GM21367 (cell line): Measurements from ENCODE around the gene GLG1.
A peak's percentile ranks its signal among the peaks of the same experiment; 100 is the strongest.
"Not testable (repeated sequence)": the region's sequence is repeated elsewhere in the genome, so short reads cannot be mapped to it uniquely, and the experiment has no call there.

ENCODE experiments used
- ATAC-seq: cut with Tn5 transposase; IDR thresholded peaks from one replicate; pipeline ENCODE4 v1.9.1; 2021; ENCODE audit not compliant: unreplicated experiment

GLG1 gene

DNA sequence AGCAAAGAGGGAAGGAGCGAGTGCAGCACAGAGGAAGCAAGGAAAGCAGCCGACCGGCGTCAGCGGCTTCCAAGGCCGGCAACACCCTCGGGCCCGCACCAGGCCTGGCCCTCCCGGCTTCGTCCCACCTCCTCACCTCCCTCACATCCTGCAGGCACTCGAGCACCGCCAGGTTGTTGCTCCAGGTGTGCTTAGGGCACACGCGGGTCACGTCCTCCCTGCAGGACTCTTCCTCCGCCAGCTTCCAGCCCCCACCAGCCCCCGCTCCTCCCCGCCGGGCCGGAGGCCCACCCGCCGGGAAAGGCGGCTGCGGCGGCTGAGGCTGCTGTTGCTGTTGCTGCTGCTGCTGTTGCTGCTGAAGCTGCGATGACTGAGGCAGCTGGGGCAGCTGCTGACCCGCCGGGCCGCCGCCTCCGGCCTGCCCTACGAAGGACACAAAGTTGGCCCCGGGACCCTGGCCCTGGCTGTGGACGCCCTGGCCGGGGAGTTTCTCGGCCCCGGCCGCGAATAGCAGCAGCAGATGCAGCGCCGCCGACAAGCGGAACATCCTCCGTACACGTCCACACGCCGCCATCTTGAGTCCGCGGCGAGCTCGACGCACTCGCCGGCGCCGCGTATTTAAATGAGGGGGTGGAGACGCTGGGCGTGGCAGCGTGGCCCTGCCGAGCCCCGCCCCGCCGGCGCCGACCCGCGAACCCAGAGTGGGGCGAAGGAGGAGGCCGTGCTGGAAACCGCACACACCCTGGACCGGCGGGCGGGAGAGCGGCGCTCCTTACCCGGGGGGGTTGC is at the start of gene GLG1:
Gene GLG1, minus strand, starts transcription at position 594 of the 789 bp plus-strand sequence. Its CDS starts 20 bp downstream, at position 574.
- peak; percentile 93 for ATAC-seq

DNA sequence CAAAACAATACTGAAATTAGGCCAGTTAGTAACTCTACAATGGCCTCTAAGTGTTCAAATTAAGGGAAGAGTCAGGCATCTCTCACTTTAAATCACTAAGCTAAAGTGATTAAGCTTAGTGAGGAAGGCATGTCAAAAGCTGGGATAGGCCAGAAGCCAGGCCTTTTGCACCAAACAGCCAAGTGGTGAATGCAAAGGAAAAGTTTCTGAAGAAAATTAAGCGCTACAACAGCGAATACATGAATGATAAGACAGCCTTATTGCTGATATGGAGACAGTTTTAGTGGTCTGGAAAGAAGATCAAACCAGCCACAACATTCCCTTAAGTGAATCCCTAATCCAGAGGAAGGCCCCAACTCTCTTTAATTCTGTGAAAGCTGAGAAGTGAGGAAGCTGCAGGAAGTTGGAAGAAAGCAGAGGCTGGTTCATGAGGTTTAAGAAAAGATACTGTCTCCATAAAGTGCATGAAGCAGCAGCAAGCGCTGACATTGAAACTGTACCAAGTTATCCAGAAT is 47.7 kb upstream of the GLG1 start:
- no peak for ATAC-seq

DNA sequence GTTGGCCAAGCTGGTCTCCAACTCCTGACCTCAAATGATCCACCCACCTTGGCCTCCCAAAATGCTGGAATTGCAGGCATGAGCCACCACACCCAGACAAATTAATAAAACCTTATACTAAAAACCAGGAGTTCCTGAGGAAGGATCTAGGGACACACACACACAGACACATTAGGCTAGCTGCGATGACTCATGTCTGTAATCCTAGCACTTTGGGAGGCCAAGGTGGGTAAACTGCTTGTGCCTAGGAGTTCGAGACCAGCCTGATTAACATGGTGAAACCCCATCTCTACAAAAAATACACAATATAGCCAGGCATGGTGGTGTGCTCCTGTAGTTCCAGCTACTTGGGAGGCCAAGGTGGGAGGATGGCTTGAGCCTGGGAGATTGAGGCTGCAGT is 46.0 kb upstream of the GLG1 start:
- ATAC-seq, result not testable (repeated sequence)

DNA sequence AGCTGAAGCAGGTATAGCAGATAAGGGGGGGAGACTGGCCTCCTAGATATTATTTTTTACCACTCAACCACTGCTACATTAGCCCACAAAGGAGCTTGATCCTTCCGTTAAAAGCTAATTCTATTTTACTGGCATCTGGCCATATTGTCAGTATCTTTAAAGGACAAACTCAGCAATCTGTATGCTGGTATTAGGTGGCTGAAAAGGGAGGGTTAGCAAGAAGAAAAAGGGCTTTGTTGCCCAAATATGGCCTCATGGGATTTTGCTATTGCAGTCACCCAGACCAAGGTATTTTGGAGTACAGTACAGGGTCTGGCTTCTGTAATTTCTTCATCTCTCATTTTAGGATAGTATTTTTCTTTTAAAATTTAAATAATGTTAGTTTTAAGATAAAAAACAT is 45.3 kb upstream of the GLG1 start:
- ATAC-seq, result no peak

DNA sequence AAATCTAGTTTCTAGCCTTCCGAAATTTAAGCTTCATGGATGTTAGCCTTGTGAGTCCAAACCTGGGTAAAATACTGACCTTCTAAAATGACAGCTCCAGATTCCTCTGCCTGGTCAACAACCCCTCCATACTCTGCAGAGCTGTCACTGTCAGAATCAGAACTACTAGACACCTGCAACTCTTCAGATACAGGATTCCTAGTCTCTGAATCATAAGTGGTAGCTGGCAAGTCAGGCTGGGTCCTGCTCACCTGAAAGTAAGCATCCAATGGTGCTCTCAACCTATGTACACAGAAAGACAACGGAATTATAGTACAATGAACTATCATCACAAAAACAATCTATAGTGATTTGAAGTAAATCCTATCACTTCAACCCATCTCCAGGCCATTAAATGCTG is 44.9 kb upstream of the GLG1 start:
- no peak for ATAC-seq

DNA sequence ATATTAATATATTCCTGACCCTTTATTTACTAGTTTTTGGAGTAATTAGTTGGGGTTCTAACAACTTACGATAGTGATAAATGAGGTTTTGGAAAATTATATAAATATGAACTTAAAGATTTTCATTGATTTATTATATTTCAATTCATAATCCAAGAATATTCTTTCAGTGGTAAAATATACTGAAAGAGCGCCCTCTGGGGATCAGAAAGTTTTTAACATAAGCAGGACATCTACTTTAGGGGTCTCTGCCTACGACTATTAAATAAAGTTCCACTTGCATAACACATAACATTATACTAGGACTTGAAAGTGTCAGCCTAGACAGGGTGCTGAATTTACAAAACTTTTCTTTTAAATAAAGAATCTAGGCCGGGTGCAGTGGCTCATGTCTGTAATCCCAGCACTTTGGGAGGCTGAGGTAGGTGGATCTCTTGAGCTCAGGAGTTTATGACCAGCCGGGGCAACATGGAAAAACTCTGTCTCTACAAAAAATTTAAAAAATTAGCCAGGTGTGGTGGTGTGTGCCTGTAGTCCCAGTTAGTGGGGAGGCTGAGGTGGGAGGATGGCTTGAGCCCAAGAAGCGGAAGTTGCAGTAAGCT is 44.2 kb upstream of the GLG1 start:
- ATAC-seq, result no peak

DNA sequence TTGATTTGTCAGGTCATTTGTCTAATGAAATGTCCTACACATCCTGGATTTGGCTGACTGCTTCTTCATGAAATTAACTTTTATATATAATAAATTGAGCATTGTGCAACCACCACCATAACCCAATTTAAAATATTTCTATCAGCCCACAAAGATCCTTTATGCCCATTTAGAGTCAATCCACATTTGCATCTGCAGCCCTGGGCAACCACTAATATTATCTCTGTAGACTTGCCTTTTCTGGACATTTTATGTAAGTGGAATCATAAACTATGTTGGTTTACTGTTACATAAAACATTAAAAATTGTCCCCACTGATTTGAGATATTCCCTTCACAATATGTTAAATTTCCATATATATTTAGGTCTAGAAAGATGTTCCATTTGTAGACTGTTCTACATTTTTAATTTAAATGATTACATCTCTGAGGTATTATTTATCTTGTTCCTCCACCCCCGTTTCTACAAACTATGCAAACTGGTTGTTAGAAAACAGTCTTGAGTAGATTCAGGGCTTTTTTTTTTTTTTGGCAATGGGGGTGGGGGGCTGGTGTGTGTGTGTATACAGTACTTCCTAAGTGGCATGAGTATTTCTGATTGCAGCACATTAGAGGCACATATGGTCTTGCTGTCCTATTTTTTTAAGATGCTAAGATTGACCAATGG is 43.1 kb upstream of the GLG1 start:
- ATAC-seq, result no peak

DNA sequence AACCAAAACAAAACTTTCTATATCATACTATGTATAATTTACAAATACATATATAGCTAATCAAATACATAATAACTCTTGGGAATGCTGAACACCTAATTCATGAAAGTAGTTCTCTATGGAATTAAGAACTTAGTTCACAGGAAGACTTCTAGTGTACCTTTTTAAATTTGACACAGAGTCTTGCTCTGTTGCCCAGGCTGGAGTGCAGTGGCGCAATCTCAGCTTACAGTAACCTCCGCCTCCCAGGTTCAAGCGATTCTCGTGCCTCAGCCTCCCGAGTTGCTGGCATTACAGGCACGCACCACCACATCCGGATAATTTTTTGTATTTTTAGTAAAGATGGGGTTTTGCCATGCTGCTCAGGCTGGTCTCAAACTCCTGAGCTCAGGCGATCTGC is 35.1 kb upstream of the GLG1 start:
- no peak for ATAC-seq

DNA sequence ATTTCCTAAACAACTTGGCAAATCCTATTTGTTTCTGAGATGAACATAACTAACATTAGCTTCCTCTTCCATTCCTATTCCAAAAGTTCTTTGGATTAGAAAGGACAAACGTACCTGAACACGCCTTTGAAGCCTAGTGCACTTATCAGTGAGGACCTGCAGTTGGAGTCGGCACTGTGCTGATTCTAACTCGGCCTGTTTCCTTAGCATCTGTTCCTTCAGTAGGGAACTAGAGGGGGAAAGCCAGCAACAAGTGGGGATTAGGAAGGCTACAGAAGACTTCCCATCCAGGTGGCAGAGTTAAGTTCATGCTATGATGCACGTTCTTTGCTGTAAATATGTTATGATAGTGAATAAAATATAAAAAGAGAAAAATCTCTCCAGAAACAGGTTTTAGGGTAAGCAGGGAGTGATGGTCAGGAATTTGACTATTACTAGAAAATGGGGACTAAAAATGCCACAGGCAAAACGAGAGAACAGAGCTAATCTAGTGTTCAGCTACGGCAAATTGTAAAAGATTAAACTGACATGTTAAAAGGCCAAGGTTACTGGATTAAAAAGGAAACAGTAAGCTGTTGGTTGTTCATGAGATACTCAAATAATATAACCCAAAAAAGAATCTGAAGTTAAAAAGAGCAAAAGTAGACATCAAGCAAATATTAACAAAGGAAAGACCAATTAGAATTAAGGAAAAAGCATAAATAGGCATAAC is 31.0 kb upstream of the GLG1 start:
- no peak for ATAC-seq

DNA sequence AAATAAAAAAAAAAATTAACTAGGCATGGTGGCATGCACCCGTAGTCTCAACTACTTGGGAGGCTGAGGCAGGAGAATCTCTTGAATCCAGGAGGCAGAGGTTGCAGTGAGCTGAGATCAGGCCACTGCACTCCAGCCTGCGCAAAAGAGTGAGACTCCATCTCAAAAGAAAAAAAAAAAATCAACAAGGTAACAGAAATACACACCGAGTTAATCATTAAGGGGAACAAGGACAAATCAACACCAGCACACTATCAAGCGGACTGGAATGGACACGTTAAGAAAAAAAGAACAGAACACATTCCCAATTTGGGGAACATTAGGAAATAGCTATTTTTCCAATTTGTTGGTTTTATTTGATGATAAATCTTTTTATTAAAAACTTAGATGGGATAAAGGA is 28.4 kb upstream of the GLG1 start:
- no peak for ATAC-seq

DNA sequence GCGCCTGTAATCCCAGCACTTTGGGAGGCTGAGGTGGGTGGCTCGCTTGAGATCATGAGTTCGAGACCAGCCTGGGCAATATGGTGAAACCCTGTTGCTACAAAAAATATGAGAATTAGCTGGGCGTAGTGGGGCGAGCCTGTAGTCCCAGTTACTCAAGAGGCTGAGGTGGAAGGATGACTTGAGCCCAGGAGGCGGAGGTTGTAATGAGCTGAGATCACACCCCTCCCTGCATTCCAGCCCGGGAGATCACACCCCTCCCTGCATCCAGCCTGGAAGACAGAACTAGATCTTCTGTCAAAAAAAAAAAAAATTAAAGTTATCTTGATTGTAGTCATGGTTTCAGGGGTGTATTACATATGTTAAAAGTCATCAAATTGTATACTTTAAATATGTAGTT is 26.8 kb upstream of the GLG1 start:
- ATAC-seq, result no peak

DNA sequence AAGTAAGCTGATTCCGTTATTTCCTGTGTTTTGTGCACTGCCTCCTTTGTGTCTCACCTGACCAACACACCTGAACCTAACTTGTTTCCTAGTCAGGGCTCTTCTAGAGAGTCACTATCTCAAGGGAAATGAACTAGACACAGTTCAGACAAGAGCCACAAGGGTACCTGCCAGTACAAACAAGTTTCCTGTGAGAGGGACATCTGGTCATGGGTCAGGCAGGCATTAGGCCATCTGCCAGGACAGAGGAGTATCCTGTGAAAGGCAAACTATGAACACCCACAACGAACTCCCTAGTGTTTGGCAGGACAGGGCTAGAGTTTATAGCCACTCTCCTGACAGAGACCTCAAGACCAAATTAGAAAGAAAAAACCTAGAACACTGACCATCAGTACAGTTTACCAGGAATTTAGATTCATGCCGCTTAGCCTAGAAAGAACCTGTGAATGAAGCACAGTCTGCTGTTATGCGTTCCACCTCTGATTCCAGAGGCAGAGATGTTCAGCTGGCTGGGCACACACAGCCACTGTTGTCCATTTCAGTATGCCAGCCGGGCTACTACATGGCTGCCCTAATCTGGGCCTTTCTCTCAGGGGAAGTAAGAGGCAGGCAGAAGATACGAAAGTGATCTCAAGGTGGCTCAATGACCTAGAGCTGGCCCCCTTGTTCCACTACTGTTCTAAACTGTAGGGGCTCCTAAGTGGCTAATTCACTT is 20.7 kb upstream of the GLG1 start:
- no peak for ATAC-seq

DNA sequence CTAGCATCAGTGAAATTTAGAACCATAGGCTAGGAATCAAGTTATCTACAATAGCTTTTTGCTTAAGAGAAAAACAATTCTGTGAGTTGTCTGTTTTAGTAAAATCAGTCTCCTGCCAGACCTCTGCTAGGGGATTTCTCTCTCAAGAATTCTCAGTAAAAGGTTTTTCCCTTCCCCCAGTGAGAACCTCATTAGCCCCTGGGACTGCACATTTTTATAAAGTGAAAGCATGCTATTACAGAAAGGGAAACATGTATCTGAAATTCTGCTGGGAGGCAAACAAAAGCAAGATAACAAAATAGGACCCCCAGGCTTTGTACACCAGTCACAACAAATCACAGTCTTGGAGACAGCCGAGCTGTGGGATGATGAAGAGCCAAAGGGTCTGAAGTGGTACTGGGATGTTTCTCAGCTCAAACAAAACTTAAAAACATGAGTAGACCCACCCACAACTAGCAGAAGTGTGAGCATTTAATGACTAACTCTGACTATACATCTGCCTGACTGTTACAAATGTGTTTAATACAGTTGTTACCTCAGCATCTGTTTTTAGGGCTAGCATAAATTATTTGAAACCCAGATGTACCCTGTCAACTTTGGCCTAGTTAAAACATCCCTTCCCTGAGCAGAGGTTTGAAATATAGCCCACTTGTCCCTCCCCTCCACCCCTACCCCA is 20.0 kb upstream of the GLG1 start:
- no peak for ATAC-seq

DNA sequence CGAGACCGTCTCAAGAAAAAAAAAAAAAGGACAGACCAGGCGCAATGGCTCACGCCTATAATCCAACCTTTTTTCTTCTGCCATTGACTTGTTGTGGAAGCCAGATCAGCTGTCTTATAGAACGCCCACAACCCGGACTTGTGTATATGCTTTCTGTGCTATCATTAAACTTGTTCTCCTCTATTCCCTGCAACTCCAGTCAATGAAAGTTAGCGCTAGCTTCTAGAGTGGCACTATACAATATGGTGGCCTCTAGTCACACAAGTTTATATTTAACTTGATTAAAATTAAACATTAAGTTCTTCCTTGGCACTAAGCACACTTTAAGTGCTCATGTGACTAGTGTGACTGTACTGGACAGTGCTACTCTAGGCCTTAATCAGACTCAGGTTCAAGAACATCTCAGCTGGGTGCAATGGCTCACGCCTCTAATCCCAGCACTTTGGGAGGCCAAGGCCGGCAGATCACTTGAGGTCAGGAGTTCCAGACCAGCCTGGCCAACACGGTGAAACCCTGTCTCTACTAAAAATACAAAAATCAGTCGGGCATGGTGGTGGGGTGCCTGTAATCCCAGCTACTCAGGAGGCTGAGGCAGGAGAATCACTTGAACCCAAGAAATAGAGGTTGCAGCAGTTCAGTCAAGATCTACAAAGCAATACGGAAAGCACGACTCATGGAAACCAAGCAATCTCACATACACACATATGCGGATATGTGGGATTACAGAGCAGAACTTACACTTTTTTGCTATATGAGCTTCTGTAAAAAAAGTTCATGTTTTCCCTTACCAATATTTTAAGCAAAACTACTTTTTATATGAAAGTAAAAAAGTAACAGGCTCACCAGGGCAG is 18.8 kb upstream of the GLG1 start:
- no peak for ATAC-seq

DNA sequence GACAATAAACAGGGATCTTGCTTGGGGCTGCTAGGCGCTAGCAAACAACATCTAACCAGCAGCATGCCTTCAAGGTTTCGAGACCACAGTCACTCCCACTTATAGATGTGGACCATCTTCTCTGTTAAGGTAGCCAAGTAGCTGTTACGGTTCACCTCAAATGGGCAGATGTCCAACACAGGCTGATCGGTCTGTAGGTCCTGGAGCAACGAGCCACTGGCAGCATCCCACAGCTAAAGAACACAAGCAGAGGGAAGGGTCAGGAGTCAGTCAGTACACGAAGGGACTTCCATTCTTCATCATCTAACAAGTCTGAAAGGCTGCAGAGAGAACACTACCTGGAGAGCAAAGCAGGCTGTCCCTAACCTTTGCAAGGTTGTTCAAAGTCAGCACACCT is 16.9 kb upstream of the GLG1 start:
- ATAC-seq, result no peak

DNA sequence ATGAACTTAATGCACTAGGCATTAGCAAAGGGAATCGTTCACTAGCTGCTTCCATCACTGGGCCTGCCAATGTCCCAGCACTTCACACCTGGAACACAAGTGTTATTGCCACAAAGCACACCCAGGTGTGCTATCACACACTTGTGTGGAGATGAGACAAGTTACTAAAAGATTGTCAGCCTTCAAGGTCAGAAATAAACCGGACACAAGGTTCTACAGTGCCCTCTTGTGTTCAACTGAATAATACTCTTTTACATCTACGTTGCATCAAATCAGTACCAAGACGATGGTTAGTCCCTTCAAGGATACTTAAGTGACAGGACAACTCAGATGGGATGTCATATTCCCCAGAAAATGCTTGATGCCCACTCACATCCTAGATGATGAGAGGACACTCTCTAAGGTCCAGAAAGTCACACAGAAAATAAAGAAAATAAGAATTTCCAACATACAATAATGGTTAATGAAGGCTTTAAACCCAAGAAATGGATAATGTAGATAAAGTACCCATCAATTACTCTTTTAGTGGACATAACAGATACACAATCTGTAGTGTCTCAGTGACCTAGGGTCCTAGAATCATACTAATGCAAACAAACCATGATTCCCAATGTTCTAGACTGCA is 16.4 kb upstream of the GLG1 start:
- no peak for ATAC-seq

DNA sequence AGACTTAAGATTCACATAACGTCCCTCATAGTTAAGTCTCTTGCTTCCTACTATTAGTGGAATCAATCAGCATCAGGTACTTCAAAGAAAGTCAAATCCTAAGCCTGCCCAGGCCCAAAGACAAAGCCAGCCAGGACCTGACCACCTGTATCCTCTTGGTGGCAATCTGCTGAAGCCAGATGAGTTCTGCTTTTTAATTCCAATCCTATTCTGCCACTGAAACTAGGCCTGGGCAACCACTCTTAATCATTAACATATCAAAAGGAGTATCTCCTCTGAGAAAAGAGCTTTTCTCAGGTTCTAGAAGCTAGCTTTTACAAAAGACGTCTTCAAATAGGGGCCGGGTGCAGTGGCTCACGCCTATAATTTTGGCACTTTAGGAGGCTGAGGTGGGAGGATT is 15.1 kb upstream of the GLG1 start:
- ATAC-seq, result no peak

DNA sequence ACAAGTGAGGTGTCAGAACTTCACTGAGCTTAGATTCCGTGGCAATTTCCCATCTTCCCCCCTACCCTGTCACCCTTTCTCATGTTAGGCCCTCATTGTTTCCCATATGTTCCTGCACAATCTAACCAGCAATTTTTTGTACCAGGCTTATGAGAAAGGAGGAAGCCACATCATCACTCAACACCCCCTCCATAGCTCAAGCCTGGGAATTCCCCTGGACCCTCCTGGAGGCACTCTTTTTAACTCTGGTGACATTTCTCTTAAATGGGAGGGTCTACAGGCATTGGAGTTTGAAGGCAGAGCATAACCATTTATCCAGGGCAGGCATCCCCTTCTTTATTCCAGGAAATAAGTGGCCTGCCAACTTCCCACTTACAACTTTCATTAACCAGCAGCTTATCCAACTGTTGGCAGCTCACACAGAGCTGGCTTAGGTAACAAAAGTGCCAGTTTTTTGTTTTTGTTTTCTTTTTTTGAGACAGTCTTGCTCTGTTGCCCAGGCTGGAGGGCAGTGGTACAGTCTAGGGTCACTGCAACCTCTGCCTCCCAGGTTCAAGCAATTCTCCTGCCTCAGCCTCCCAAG is 10.4 kb upstream of the GLG1 start:
- no peak for ATAC-seq

DNA sequence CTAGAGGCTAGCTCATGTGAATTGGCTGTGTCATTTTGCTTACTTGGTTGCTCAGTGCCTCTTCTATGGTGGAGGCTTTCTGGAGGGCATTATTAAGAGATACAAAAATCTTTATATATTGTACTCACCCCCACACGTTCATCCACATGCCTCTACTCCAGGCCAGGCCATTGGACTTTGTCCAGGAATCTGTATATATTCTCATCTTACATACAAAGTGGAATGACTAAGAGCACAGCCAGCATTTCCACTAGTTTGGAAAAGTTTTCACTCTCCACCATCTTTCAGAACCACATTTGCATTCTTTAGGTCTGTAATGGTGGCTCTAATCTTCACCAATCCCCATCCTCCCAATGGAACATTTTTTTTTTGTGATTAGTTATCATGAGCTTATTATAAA is 4.8 kb upstream of the GLG1 start:
- no peak for ATAC-seq
